ENCODE measurements around the gene ATP11C.

DNA sequence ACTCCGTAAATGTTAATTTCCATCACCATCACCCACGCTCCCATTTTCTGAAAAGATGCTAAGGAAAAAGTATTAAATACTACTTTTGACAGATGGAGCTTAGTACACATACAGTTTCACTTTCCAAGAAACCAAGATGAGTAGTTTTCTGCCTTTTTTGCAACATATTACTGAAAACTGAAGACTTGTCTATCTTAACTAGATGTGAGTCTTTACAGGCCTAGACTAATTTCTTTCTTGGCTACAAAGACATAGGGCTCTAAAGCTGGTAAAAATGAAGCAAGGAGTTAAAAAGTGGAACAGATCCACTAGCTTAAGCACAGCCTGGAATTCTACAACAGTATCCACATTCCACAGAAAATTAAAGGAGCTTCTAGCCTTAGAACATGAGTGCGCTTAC is 68.2 kb downstream of the ATP11C start:
- TF ChIP-seq, protein P1, sequence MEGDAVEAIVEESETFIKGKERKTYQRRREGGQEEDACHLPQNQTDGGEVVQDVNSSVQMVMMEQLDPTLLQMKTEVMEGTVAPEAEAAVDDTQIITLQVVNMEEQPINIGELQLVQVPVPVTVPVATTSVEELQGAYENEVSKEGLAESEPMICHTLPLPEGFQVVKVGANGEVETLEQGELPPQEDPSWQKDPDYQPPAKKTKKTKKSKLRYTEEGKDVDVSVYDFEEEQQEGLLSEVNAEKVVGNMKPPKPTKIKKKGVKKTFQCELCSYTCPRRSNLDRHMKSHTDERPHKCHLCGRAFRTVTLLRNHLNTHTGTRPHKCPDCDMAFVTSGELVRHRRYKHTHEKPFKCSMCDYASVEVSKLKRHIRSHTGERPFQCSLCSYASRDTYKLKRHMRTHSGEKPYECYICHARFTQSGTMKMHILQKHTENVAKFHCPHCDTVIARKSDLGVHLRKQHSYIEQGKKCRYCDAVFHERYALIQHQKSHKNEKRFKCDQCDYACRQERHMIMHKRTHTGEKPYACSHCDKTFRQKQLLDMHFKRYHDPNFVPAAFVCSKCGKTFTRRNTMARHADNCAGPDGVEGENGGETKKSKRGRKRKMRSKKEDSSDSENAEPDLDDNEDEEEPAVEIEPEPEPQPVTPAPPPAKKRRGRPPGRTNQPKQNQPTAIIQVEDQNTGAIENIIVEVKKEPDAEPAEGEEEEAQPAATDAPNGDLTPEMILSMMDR (IDR thresholded peaks at IDR 0.05): no peak
- TF ChIP-seq POLR2A (IDR thresholded peaks at IDR 0.05): no peak

Data from adrenal gland (tissue), 5 donors.